ENCODE data around the gene DNAJB2.
"Not testable (repeated sequence)": the region's sequence is repeated elsewhere in the genome, so short reads cannot be mapped to it uniquely, and the experiment has no call there.

DNAJB2 gene

GRCh38 chr2:219282375-219282774 lies 3.2 kb downstream of the DNAJB2 start:
- no peak for TF ChIP-seq CTCF (conservative IDR thresholded peaks at IDR 0.05)
- no peak overlapping the region for H3K27ac ChIP-seq

DNA sequence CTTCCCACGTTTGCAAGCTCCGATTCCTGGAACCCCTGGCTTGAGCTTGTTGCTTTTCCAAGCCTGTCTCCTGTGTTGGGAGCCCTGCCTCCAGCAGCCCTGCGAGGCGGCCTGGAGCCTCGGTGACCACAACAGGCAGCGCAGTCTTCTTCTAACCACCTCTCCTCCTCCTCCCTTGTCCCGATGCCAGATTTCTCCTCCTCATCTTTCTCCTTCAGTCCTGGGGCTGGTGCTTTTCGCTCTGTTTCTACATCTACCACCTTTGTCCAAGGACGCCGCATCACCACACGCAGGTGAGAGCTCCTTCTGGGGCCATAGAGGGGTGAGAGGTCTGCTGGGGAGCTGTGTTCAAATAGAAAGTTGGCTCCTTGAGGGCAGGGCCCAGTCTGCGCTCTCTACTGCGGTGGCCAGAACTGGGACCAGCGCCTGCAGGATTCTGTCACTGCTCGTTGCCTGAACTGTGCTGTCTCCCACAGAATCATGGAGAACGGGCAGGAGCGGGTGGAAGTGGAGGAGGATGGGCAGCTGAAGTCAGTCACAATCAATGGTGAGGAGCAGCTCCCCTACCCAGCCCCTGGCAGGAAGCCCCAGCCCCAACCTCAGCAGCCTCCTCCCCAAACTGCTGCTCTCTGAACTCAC lies 3.9 kb downstream of the DNAJB2 start:
- H3K27ac ChIP-seq: no peak overlapping the region
- no peak for TF ChIP-seq CTCF (conservative IDR thresholded peaks at IDR 0.05)

DNA sequence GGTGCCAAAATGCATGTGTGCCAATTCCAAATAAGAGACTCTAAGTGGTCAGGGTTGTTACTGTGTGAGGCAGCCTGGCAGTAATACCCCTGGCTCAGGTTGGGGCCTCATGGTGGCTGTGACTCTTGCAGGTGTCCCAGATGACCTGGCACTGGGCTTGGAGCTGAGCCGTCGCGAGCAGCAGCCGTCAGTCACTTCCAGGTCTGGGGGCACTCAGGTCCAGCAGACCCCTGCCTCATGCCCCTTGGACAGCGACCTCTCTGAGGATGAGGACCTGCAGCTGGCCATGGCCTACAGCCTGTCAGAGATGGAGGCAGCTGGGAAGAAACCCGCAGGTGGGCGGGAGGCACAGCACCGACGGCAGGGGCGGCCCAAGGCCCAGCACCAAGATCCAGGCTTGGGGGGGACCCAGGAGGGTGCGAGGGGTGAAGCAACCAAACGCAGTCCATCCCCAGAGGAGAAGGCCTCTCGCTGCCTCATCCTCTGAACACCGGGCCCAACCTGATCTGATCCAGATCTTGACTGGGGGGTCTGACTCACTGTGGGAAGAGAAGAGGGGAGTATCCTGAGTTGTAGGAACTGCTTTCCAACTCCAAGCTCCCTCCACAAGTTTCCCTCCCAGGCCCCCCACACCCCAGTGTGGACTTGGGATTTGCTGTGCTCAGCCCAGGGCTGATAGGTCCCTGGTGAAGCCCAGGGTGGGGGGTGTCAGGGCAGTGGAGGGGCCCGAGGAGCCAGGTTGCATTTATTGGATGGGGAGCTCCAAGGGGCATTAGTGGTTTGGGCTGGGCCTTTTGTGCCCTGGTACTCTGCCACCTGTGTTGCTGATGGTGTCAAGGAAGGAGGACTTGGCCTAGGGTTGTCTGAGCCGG lies 5.6 kb downstream of the DNAJB2 start:
- no peak for TF ChIP-seq CTCF (conservative IDR thresholded peaks at IDR 0.05)

GRCh38 chr2:219285373-219285735 lies 6.2 kb downstream of the DNAJB2 start:
- TF ChIP-seq CTCF (conservative IDR thresholded peaks at IDR 0.05): no peak
- no peak overlapping the region for H3K27ac ChIP-seq

More for the DNA sequence above, 5.6 kb downstream of the DNAJB2 start:
- no peak overlapping the region for H3K27ac ChIP-seq

- no peak overlapping the region for H3K27ac ChIP-seq
- no peak for TF ChIP-seq CTCF (conservative IDR thresholded peaks at IDR 0.05)
These were observed 6.8 kb downstream of the DNAJB2 start for GRCh38 chr2:219285894-219286425.

DNA sequence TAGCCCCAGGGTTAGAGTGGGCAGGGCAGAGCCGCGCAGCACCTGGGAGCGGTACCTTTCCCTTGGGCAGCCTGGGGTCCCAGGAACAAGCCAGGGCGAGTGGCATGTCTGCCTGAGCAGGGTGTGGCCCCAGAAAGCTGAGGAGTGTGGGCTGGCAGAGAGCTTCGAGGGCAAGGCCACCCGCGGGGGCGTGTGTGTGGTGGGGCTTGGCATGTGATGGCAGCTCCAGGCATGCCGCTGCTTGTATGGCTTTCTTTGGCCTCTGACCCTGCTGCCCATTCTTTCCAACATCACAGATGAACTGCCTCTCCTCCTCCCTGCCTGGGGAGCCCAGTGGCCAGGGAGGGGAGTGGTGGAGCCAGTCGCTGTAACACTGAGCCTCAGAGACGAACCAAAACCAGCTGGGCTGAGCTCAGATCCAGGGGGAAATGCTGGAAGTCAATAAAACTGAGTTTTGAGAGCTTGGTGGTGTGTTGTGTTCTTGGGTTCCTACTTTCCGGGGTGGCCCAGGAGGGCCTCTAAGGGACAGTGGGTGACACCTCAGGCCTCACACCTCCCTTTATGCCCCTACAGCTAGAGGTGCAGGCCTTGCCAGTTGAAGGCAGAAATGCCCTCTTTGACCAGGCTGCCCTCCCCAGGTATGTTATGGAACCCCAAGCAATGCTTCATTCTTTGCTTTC lies 7.4 kb downstream of the DNAJB2 start:
- no peak overlapping the region for H3K27ac ChIP-seq
- TF ChIP-seq CTCF (conservative IDR thresholded peaks at IDR 0.05): no peak

DNA sequence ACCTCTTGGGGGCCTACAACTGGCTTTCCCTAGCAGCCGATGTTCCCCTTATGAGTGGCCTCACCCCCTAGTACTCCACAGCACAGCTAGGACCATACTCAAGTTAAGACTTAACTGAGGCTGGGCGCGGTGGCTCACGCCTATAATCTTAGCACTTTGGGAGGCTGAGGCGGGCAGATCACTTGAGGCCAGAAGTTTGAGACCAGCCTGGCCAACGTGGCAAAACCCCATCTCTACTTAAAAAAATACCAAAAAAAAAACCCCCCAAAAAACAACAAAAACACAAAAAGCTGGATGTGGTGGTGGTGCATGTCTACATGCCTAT lies 7.9 kb downstream of the DNAJB2 start:
- not testable (repeated sequence) for H3K27ac ChIP-seq

All from VCaP (cell line).